ENCODE results near the gene ALCAM.

- no peak for TF ChIP-seq CTCF (IDR thresholded peaks at IDR 0.05)
- TF ChIP-seq POLR2A (IDR thresholded peaks at IDR 0.05), result no peak
These were observed 104.1 kb downstream of the ALCAM start for GRCh38 chr3:105470851-105471250.

Data from Peyer's patch (tissue), 4 donors.